AG04450 (cell line): ENCODE measurements around the gene DIPK2A. TPM values are rescaled to one million over a fixed set of nuclear protein-coding genes. Genes with fewer than 3 reads are reported as not detected.

Source experiments
- CTCF ChIA-PET: fragments of 300-600, 350-600 bp; formaldehyde crosslinking; extraction: SDS; loops from one replicate; lab custom pipeline; 2022; ENCODE audit warnings: antibody characterized with exemption, inconsistent platforms; lab: Charles Lee
- POLR2A ChIA-PET: fragments of 350-600 bp; formaldehyde crosslinking; extraction: SDS; loops from one replicate; lab custom pipeline; 2021; ENCODE audit warnings: antibody characterized with exemption, inconsistent platforms; lab: Yijun Ruan, JAX
- DNase-seq: peaks from one replicate; pipeline ENCODE4 v3.0.0-alpha.2; 2011; ENCODE audit warnings: low read depth, low spot score
- H3K27ac ChIP-seq: one replicate; pipeline ENCODE4 v1.5.1; 2012; ENCODE audit warnings: low read depth, low read length, control low read depth
- H3K27me3 ChIP-seq: one replicate; pipeline ENCODE4 v1.6.0; 2012; ENCODE audit warnings: low read length; ENCODE audit not compliant: control insufficient read depth, insufficient read depth
- H3K4me3 ChIP-seq: 2 replicates; pipeline ENCODE4 v1.5.1; 2011; ENCODE audit warnings: mild to moderate bottlenecking, low read depth, low read length, control low read depth
- H3K9me3 ChIP-seq: 2 replicates; pipeline ENCODE4 v1.5.1; 2012; ENCODE audit warnings: low read length; ENCODE audit not compliant: control insufficient read depth, insufficient read depth
- CTCF ChIP-seq: IDR thresholded peaks from 2 replicates; pipeline ENCODE4 v1.5.1; 2011; ENCODE audit warnings: low read depth, low read length, control low read depth, inconsistent platforms
- polyA plus RNA-seq: library from polyadenylated mRNA; depleted of rRNA; stranded (reverse); fragments of >200 nt; gene quantifications from 2 replicates; pipeline ENCODE4 v1.2.3, GENCODE V29; 2011

Gene DIPK2A
- polyA plus RNA-seq, 1 experiment: 13.1 TPM

- Histone ChIP-seq H3K9me3 (no peaks in the 10 kb centered on the region), H3K27ac (no peak overlapping the region), H3K4me3 (no peak overlapping the region), H3K27me3 (no peaks in the 10 kb centered on the region)
- ChIA-PET CTCF (no interaction called here), POLR2A (no interaction called here)
- no peak for DNase-seq
- TF ChIP-seq CTCF: no peak
Observed at GRCh38 chr3:143978263-143978631, 6.6 kb downstream of the DIPK2A start.

GRCh38 chr3:143979041-143979440 is 7.4 kb downstream of the DIPK2A start:
- ChIA-PET POLR2A (no interaction called here), CTCF (no interaction called here)
- H3K27ac ChIP-seq: no peak overlapping the region
- H3K9me3 ChIP-seq: no peaks in the 10 kb centered on the region
- no peak for DNase-seq
- TF ChIP-seq CTCF: no peak
- H3K27me3 ChIP-seq: no peaks in the 10 kb centered on the region
- H3K4me3 ChIP-seq: no peak overlapping the region

GRCh38 chr3:143979813-143980212 is 8.2 kb downstream of the DIPK2A start:
- no peak for DNase-seq
- H3K4me3 ChIP-seq: no peak overlapping the region
- H3K27me3 ChIP-seq: no peaks in the 10 kb centered on the region
- no peak for TF ChIP-seq CTCF
- no peaks in the 10 kb centered on the region for H3K9me3 ChIP-seq
- no peak overlapping the region for H3K27ac ChIP-seq
- CTCF ChIA-PET: interaction anchor here (0.6 to 1.6 kb wide), 3 partner anchors 8 to 792 kb away, joined by 4 to 5 read pairs (median 4); partner anchors contain the start of gene DIPK2A
- POLR2A ChIA-PET: interaction anchor here (1.4 kb wide), 1 partner anchor 8 kb away, joined by 5 read pairs; the partner anchor contains the start of gene DIPK2A

GRCh38 chr3:143988306-143988705 is 16.7 kb downstream of the DIPK2A start:
- Histone ChIP-seq H3K27ac (no peak overlapping the region), H3K9me3 (no peaks in the 10 kb centered on the region), H3K27me3 (no peaks in the 10 kb centered on the region), H3K4me3 (no peak overlapping the region)
- ChIA-PET POLR2A (no interaction called here), CTCF (no interaction called here)
- no peak for TF ChIP-seq CTCF
- DNase-seq: no peak

- H3K9me3 ChIP-seq: no peaks in the 10 kb centered on the region
- TF ChIP-seq CTCF: no peak
- ChIA-PET POLR2A (no interaction called here), CTCF (no interaction called here)
- no peak for DNase-seq
- no peak overlapping the region for H3K27ac ChIP-seq
- H3K4me3 ChIP-seq: no peak overlapping the region
- no peaks in the 10 kb centered on the region for H3K27me3 ChIP-seq
Observed at GRCh38 chr3:143989461-143989860, 17.8 kb downstream of the DIPK2A start.
